Fibroblast of mammary gland (primary cell): ENCODE measurements around the gene OR5H15.
"Not testable (repeated sequence)": the region's sequence is repeated elsewhere in the genome, so short reads cannot be mapped to it uniquely, and the experiment has no call there.

ENCODE experiments used
- DNase-seq: peaks from one replicate; pipeline ENCODE4 v3.0.0-alpha.2; 2010; ENCODE audit warnings: low read depth
- H3K4me3 ChIP-seq: 2 replicates; pipeline ENCODE4 v1.5.1; 2011; ENCODE audit warnings: low read depth, mild to moderate bottlenecking, low read length, moderate library complexity; ENCODE audit not compliant: control insufficient read depth
- TF ChIP-seq, protein P1 (sequence below): conservative IDR thresholded peaks from 2 replicates; pipeline ENCODE4 v1.5.1; 2011; ENCODE audit warnings: low read depth, low read length, inconsistent platforms; ENCODE audit not compliant: control insufficient read depth, insufficient read depth

Gene OR5H15

DNA sequence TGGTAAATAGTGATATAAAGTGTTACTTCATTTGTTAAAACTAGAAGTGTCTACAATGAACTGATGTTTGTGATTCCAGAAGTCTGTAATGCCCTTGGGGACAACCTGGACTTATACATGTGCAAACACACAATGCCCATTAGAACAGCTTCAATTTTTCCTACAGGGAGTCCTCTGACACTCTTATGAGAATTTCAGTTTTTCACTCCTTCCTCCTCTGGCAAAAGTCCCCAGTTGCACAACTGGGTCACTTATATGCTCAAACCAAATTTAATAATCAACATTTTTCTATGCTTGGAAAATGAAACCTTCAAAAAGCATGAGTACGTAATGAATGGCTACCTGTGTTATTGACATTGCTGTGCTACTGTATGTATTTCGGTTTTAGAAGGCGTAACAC lies at the start of gene OR5H15:
Gene OR5H15, plus strand, starts transcription at position 301 of the 400 bp plus-strand sequence. CDS start 2,004 bp downstream, outside the sequence.
- no peak within 1 kb of the TSS for H3K4me3 ChIP-seq
- TF ChIP-seq, protein P1, sequence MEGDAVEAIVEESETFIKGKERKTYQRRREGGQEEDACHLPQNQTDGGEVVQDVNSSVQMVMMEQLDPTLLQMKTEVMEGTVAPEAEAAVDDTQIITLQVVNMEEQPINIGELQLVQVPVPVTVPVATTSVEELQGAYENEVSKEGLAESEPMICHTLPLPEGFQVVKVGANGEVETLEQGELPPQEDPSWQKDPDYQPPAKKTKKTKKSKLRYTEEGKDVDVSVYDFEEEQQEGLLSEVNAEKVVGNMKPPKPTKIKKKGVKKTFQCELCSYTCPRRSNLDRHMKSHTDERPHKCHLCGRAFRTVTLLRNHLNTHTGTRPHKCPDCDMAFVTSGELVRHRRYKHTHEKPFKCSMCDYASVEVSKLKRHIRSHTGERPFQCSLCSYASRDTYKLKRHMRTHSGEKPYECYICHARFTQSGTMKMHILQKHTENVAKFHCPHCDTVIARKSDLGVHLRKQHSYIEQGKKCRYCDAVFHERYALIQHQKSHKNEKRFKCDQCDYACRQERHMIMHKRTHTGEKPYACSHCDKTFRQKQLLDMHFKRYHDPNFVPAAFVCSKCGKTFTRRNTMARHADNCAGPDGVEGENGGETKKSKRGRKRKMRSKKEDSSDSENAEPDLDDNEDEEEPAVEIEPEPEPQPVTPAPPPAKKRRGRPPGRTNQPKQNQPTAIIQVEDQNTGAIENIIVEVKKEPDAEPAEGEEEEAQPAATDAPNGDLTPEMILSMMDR: no peak
- no peak for DNase-seq

DNA sequence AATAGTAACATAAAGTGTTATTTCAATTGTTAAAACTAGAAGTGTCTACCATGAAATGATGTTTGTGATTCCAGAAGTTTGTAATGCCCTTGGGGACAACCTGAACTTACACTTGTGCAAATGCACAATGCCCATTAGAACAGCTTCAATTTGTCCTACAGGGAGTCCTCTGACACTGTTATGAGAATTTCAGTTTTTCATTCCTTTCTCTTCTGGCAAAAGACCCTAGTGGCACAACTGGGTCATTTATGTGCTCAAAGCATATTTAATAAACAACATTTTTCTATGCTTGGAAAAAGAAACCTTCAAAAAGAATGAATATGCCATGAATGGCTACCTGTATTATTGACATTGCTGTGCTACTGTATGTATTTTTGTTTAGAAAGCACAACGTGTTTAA lies 36.1 kb upstream of the OR5H15 start, which contains the start of gene OR5H1:
Gene OR5H1, plus strand, starts transcription at position 301 of the 400 bp plus-strand sequence. CDS start 1,977 bp downstream, outside the sequence.
- DNase-seq: no peak
- H3K4me3 ChIP-seq: no peak within 1 kb of the TSS
- TF ChIP-seq, protein P1: no peak

DNA sequence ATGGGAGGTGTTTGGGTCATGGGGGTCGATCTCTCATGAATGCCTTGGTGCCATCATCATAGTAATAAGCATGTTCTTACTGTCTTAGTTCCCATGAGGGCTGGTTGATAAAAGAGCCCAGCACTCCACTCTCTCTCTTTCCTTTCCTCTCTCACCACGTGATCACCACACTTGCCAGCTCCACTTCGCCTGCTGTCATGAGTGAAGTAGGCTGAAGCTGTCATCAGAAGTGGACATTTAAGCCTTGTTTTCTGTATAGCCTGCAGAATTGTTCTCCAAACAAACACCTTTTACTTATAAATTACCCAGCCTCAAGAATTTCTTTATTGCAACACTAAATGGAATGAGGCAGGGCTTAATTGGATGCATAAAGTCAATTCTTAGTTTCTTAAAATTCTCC lies 29.9 kb upstream of the OR5H15 start:
- DNase-seq: no peak
- TF ChIP-seq, protein P1: no peak
- H3K4me3 ChIP-seq: no peak overlapping the region

DNA sequence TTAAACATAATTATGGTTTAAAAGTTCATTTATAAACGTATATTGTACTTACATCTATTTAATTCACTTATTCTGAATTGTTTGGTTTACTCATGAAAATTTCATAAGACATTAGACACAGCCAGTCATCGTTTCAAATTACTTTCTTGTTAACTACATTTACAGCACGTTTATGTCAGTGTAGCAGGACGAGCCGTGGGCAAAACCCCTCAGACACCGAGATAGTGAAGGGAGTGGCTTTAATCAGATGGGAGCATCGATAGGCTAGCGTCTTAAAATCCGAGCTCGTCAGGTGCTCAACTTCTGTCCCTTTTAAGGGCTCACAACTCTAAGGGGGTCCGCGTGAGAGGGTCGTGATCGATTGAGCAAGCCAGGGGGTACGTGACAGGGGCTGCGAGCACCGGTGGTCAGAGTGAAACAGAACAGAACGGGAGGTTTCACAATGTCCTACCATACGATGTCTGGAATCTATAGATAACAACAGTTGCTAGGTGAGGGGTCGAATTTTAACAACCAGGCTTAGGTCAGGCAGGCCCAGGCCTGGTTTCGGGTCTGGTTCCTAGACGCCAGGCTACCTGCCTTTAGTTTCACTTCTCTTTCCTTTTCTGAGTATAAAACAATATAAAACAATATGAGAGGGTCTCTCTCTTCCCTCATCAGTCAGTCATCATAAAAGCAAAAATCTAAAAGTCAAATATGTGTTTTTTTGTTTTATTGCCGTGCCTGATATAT lies 28.5 kb upstream of the OR5H15 start:
- DNase-seq, H3K4me3 ChIP-seq: not testable (repeated sequence)

DNA sequence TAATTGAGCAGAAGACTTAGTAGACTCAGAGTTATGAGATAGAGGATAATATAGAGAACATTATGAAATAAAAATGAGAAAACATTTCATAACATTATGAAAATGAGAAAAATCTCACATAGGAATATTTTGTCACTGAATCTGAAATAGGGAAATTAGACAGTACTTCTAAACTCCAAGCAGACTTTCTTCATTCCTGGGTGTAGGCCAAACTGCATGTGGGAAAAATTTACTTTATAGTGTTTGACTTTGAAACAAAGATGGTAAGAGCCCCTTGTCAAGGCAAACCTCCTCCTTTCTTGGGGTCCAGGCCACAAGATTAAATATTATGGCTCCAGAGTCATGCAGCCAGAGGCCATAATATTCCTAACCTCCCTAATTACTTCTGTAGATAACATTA lies 26.0 kb upstream of the OR5H15 start:
- no peak for DNase-seq
- TF ChIP-seq, protein P1: no peak
- no peak overlapping the region for H3K4me3 ChIP-seq

DNA sequence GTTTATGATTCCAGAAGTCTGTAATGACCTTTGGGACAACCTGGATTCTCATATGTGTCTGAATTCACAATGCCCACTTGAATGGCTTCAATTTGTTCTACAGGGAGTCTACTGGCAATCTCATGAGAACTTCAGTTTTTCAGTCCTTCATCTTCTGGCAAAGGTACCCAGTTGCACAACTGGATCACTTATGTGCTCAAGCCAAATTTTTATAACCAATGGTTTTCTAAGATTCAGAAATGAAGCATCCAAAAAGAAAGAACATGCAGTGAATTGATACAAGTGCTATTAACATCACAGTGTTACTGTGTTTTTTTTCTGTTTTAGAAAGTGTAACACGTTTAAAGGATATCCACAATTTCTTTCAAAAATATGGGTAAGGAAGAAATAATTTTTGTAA lies 19.3 kb upstream of the OR5H15 start, which contains the start of gene OR5H14:
Gene OR5H14, plus strand, starts transcription at position 301 of the 400 bp plus-strand sequence. CDS start 1,907 bp downstream, outside the sequence.
- H3K4me3 ChIP-seq: no peak within 1 kb of the TSS
- no peak for DNase-seq
- TF ChIP-seq, protein P1: no peak

DNA sequence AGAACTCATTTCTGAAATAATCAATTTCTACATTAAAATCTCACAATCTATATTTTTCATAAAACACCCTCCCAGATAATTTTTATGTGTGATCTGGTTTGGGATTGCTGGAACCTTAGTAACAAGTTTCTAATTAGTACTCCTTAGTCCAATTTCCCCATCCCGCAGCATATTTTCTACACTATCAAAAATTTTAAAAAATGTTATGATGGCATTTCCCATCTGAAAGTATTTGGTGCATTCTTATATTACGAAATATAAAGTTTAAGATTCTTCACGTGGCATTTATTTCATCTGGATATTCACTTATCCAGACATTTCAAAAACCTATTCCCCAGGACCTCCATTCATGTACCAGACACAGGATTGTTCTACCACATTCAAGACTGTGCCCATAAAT lies 17.7 kb upstream of the OR5H15 start:
- TF ChIP-seq, protein P1: no peak
- no peak for DNase-seq
- no peak overlapping the region for H3K4me3 ChIP-seq

DNA sequence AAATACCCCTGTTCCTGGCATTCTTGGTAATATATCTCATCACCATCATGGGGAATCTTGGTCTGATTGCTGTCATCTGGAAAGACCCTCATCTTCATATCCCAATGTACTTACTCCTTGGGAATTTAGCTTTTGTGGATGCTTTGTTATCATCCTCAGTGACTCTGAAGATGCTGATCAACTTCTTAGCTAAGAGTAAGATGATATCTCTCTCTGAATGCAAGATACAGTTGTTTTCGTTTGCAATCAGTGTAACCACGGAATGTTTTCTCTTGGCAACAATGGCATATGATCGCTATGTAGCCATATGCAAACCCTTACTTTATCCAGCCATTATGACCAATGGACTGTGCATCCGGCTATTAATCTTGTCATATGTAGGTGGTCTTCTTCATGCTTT lies 17.0 kb upstream of the OR5H15 start:
- not testable (repeated sequence) for H3K4me3 ChIP-seq, DNase-seq
